ENCODE data around the gene SCAF1.
A peak's percentile ranks its signal among the peaks of the same experiment; 100 is the strongest.
"Not testable (repeated sequence)": the region's sequence is repeated elsewhere in the genome, so short reads cannot be mapped to it uniquely, and the experiment has no call there.

The SCAF1 gene

GRCh38 chr19:49632576-49632975, 9.4 kb upstream of the SCAF1 start:
- CTCF ChIA-PET = no interaction called here
- peaks cover 11% of the 10 kb centered on the region for H3K27me3 Mint-ChIP-seq
- H3K9me3 Mint-ChIP-seq = no peaks in the 10 kb centered on the region
- DNase-seq = no peak
- no peak overlapping the region for H3K4me3 Mint-ChIP-seq
- H3K27ac Mint-ChIP-seq = no peak overlapping the region
- peaks cover 9% of the 10 kb centered on the region for H3K36me3 Mint-ChIP-seq
- peaks cover 7% of the 10 kb centered on the region for H3K4me1 Mint-ChIP-seq

GRCh38 chr19:49633273-49633672, 8.7 kb upstream of the SCAF1 start:
- H3K27ac Mint-ChIP-seq, H3K9me3 Mint-ChIP-seq, DNase-seq, CTCF ChIA-PET, H3K4me3 Mint-ChIP-seq, H3K36me3 Mint-ChIP-seq: not testable (repeated sequence)
- Mint-ChIP-seq H3K27me3 (peaks cover 14% of the 10 kb centered on the region), H3K4me1 (peaks cover 14% of the 10 kb centered on the region)

- Mint-ChIP-seq H3K4me3 (no peak overlapping the region), H3K27ac (peak overlapping the region; percentile 16), H3K4me1 (peaks cover 33% of the 10 kb centered on the region), H3K9me3 (no peaks in the 10 kb centered on the region), H3K27me3 (peaks cover 25% of the 10 kb centered on the region), H3K36me3 (peaks cover 1% of the 10 kb centered on the region)
- DNase-seq = no peak
- CTCF ChIA-PET = no interaction called here
Observed at GRCh38 chr19:49635530-49636232, 6.3 kb upstream of the SCAF1 start.

- no peak overlapping the region for H3K4me3 Mint-ChIP-seq
- H3K27ac Mint-ChIP-seq = peak overlapping the region; percentile 49
Observed at GRCh38 chr19:49636233-49636932, 5.6 kb upstream of the SCAF1 start.

GRCh38 chr19:49637821-49638738, 3.9 kb upstream of the SCAF1 start:
- no peaks in the 10 kb centered on the region for H3K9me3 Mint-ChIP-seq
- H3K4me3 Mint-ChIP-seq = peak overlapping the region; percentile 50
- DNase-seq = peak; percentile 47
- H3K4me1 Mint-ChIP-seq = peaks cover 49% of the 10 kb centered on the region
- CTCF ChIA-PET = no interaction called here
- peaks cover 1% of the 10 kb centered on the region for H3K36me3 Mint-ChIP-seq
- H3K27me3 Mint-ChIP-seq = peaks cover 25% of the 10 kb centered on the region
- H3K27ac Mint-ChIP-seq = peak overlapping the region; percentile 6

More at GRCh38 chr19:49636233-49636932, 5.6 kb upstream of the SCAF1 start:
- H3K4me1 Mint-ChIP-seq = peaks cover 38% of the 10 kb centered on the region
- H3K36me3 Mint-ChIP-seq = peaks cover 1% of the 10 kb centered on the region
- H3K27me3 Mint-ChIP-seq = peaks cover 25% of the 10 kb centered on the region
- no peak for DNase-seq
- CTCF ChIA-PET = no interaction called here
- H3K9me3 Mint-ChIP-seq = no peaks in the 10 kb centered on the region

GRCh38 chr19:49639401-49640112, 2.5 kb upstream of the SCAF1 start:
- peaks cover 1% of the 10 kb centered on the region for H3K36me3 Mint-ChIP-seq
- CTCF ChIA-PET = interaction anchor here (1.1 to 2.7 kb wide), 4 partner anchors 33 to 70 kb away, joined by 4 to 10 read pairs (median 6); partner anchors contain the start of gene PRMT1
- H3K4me1 Mint-ChIP-seq = peaks cover 63% of the 10 kb centered on the region
- H3K27ac Mint-ChIP-seq = peak overlapping the region; percentile 60
- no peaks in the 10 kb centered on the region for H3K9me3 Mint-ChIP-seq
- peaks cover 25% of the 10 kb centered on the region for H3K27me3 Mint-ChIP-seq
- no peak for DNase-seq
- peak overlapping the region; percentile 87 for H3K4me3 Mint-ChIP-seq

- CTCF ChIA-PET = interaction anchor here (0.9 to 2.7 kb wide), 5 partner anchors 30 to 70 kb away, joined by 3 to 10 read pairs (median 4); partner anchors contain the start of gene PRMT1
- Mint-ChIP-seq H3K9me3 (no peaks in the 10 kb centered on the region), H3K27ac (peak within 1 kb of the TSS; percentile 98), H3K4me1 (peaks cover 64% of the 10 kb centered on the region), H3K36me3 (peaks cover under 1% of the 10 kb centered on the region), H3K4me3 (peak within 1 kb of the TSS; percentile 87), H3K27me3 (peaks cover 25% of the 10 kb centered on the region)
- peak; percentile 100 for DNase-seq
Observed at GRCh38 chr19:49640113-49640898, 1.7 kb upstream of the SCAF1 start, which contains the start of gene RRAS. TSS of gene RRAS (minus strand) at chr19:49640143. CDS start at chr19:49640098, 45 bp downstream.

GRCh38 chr19:49642492-49643035, 555 bp downstream of the SCAF1 start:
- H3K4me1 Mint-ChIP-seq = peaks cover 62% of the 10 kb centered on the region
- peak overlapping the region; percentile 87 for H3K4me3 Mint-ChIP-seq
- H3K27ac Mint-ChIP-seq = peak overlapping the region; percentile 90
- no peaks in the 10 kb centered on the region for H3K9me3 Mint-ChIP-seq
- DNase-seq = no peak
- CTCF ChIA-PET = interaction anchor here (1.0 kb wide), 1 partner anchor 22 kb away, joined by 4 read pairs; no protein-coding TSS in a partner anchor
- peaks cover 17% of the 10 kb centered on the region for H3K36me3 Mint-ChIP-seq
- H3K27me3 Mint-ChIP-seq = peaks cover 14% of the 10 kb centered on the region

GRCh38 chr19:49643466-49643865, 1.5 kb downstream of the SCAF1 start:
- peak overlapping the region; percentile 87 for H3K4me3 Mint-ChIP-seq
- CTCF ChIA-PET = interaction anchor here (1.1 kb wide), 1 partner anchor 29 kb away, joined by 3 read pairs; no protein-coding TSS in a partner anchor
- H3K9me3 Mint-ChIP-seq = no peaks in the 10 kb centered on the region
- peak overlapping the region; percentile 90 for H3K27ac Mint-ChIP-seq
- no peak for DNase-seq
- H3K36me3 Mint-ChIP-seq = peaks cover 17% of the 10 kb centered on the region
- H3K4me1 Mint-ChIP-seq = peaks cover 53% of the 10 kb centered on the region
- H3K27me3 Mint-ChIP-seq = peaks cover 9% of the 10 kb centered on the region

GRCh38 chr19:49645592-49645991, 3.6 kb downstream of the SCAF1 start:
- Mint-ChIP-seq H3K36me3 (peaks cover 23% of the 10 kb centered on the region), H3K4me3 (no peak overlapping the region), H3K4me1 (peaks cover 36% of the 10 kb centered on the region), H3K9me3 (no peaks in the 10 kb centered on the region), H3K27ac (no peak overlapping the region), H3K27me3 (no peaks in the 10 kb centered on the region)
- CTCF ChIA-PET = interaction anchor here (0.6 to 0.9 kb wide), 2 partner anchors 16 to 21 kb away, joined by 3 read pairs; no protein-coding TSS in a partner anchor
- no peak for DNase-seq

- no peak overlapping the region for H3K4me3 Mint-ChIP-seq
- no peak for DNase-seq
- H3K36me3 Mint-ChIP-seq = peaks cover 23% of the 10 kb centered on the region
- H3K9me3 Mint-ChIP-seq = no peaks in the 10 kb centered on the region
- peaks cover 32% of the 10 kb centered on the region for H3K4me1 Mint-ChIP-seq
- CTCF ChIA-PET = interaction anchor here (0.9 kb wide), 1 partner anchor 21 kb away, joined by 3 read pairs; no protein-coding TSS in a partner anchor
- H3K27me3 Mint-ChIP-seq = no peaks in the 10 kb centered on the region
- H3K27ac Mint-ChIP-seq = peak overlapping the region; percentile 14
Observed at GRCh38 chr19:49645995-49646394, 4.0 kb downstream of the SCAF1 start.

- no peak for DNase-seq
- H3K9me3 Mint-ChIP-seq = no peaks in the 10 kb centered on the region
- CTCF ChIA-PET = no interaction called here
- H3K4me1 Mint-ChIP-seq = peaks cover 30% of the 10 kb centered on the region
- no peaks in the 10 kb centered on the region for H3K27me3 Mint-ChIP-seq
- H3K4me3 Mint-ChIP-seq = no peak overlapping the region
- H3K36me3 Mint-ChIP-seq = peaks cover 23% of the 10 kb centered on the region
- no peak overlapping the region for H3K27ac Mint-ChIP-seq
Observed at GRCh38 chr19:49646586-49646985, 4.6 kb downstream of the SCAF1 start.
